HepG2 (cell line): ENCODE measurements around the gene ARL4D. TPM values are rescaled to one million over a fixed set of nuclear protein-coding genes. Genes with fewer than 3 reads are reported as not detected.
A peak's percentile ranks its signal among the peaks of the same experiment; 100 is the strongest.

Source experiments
- MEIS2 ChIP-seq: sonication (generic); formaldehyde crosslinking; IDR thresholded peaks from 2 replicates; pipeline ENCODE4 v1.9.0; 2021; ENCODE audit warnings: mild to moderate bottlenecking, missing genetic modification reagents
- MTA1 ChIP-seq: sonication (generic); formaldehyde crosslinking; IDR thresholded peaks from 2 replicates; pipeline ENCODE4 v1.4.0; 2020; ENCODE audit warnings: missing genetic modification reagents, mild to moderate bottlenecking, borderline replicate concordance
- RFX1 ChIP-seq: fragments of 450-650 bp; IDR thresholded peaks from 2 replicates; pipeline ENCODE4 v1.6.1; 2017
- RXRB ChIP-seq: IDR thresholded peaks from 2 replicates; pipeline ENCODE4 v1.6.1; 2016; ENCODE audit warnings: borderline replicate concordance, missing genetic modification reagents, missing compliant biosample characterization
- SSRP1 ChIP-seq: IDR thresholded peaks from 2 replicates; pipeline ENCODE4 v1.6.1; 2016; ENCODE audit warnings: control low read depth
- ZNF24 ChIP-seq: fragments of 450-650 bp; IDR thresholded peaks from 2 replicates; pipeline ENCODE4 v1.6.1; 2017; ENCODE audit warnings: antibody characterized with exemption, mild to moderate bottlenecking
- ZNF547 ChIP-seq: sonication (generic); formaldehyde crosslinking; IDR thresholded peaks from 2 replicates; pipeline ENCODE4 v1.5.1; 2020; ENCODE audit warnings: mild to moderate bottlenecking, missing genetic modification reagents
- ZNF619 ChIP-seq: sonication (generic); formaldehyde crosslinking; IDR thresholded peaks from 2 replicates; pipeline ENCODE4 v1.4.0; 2020; ENCODE audit warnings: mild to moderate bottlenecking, missing genetic modification reagents
- polyA plus RNA-seq, 8 experiments: library from polyadenylated mRNA; depleted of rRNA in 3 of 8; stranded (reverse) in 7 of 8; unstranded in 1 of 8; fragments of >200 nt; fragmentation: Illumina TruSeq in 4 of 8; extraction: Trizol in 4 of 8; gene quantifications; 2 replicates each; pipeline versions ENCODE4 v1.2.1 to v1.2.3, GENCODE V29; 2011 to 2016; ENCODE audit warnings: low read depth in 4 of 8, missing spikeins in 1 of 8, mixed read lengths in 1 of 8; ENCODE audit not compliant: insufficient read depth in 1 of 8
- total RNA-seq, 5 experiments: library from RNA; depleted of rRNA; stranded (reverse); fragments of >200 nt; fragmentation: Illumina TruSeq; extraction: Trizol; gene quantifications; 2 replicates each; pipeline ENCODE4 v1.2.3, GENCODE V29; 2016; ENCODE audit warnings: low read depth in 1 of 5
- TF ChIP-seq, protein P1 (sequence below): sonication (generic); formaldehyde crosslinking; IDR thresholded peaks from 2 replicates; pipeline ENCODE4 v1.9.0; 2021; ENCODE audit warnings: mild to moderate bottlenecking, missing genetic modification reagents
- TF ChIP-seq, protein P2 (sequence below): sonication (generic); formaldehyde crosslinking; IDR thresholded peaks from 2 replicates; pipeline ENCODE4 v1.4.0; 2020; ENCODE audit warnings: missing genetic modification reagents, mild to moderate bottlenecking, borderline replicate concordance
- TF ChIP-seq, protein P3 (sequence below): fragments of 450-650 bp; IDR thresholded peaks from 2 replicates; pipeline ENCODE4 v1.6.1; 2017
- TF ChIP-seq, protein P4 (sequence below): IDR thresholded peaks from 2 replicates; pipeline ENCODE4 v1.6.1; 2016
- TF ChIP-seq, protein P5 (sequence below): sonication (generic); formaldehyde crosslinking; IDR thresholded peaks from 2 replicates; pipeline ENCODE4 v1.4.0; 2020; ENCODE audit warnings: missing genetic modification reagents, mild to moderate bottlenecking, borderline replicate concordance

ARL4D gene
- total and polyA plus RNA-seq, 2 of the 13 experiments (the other 11 are each of a cell fraction or from before 2014, with no cell fraction given): 9.0 to 25.9 TPM

- TF ChIP-seq, protein P1, sequence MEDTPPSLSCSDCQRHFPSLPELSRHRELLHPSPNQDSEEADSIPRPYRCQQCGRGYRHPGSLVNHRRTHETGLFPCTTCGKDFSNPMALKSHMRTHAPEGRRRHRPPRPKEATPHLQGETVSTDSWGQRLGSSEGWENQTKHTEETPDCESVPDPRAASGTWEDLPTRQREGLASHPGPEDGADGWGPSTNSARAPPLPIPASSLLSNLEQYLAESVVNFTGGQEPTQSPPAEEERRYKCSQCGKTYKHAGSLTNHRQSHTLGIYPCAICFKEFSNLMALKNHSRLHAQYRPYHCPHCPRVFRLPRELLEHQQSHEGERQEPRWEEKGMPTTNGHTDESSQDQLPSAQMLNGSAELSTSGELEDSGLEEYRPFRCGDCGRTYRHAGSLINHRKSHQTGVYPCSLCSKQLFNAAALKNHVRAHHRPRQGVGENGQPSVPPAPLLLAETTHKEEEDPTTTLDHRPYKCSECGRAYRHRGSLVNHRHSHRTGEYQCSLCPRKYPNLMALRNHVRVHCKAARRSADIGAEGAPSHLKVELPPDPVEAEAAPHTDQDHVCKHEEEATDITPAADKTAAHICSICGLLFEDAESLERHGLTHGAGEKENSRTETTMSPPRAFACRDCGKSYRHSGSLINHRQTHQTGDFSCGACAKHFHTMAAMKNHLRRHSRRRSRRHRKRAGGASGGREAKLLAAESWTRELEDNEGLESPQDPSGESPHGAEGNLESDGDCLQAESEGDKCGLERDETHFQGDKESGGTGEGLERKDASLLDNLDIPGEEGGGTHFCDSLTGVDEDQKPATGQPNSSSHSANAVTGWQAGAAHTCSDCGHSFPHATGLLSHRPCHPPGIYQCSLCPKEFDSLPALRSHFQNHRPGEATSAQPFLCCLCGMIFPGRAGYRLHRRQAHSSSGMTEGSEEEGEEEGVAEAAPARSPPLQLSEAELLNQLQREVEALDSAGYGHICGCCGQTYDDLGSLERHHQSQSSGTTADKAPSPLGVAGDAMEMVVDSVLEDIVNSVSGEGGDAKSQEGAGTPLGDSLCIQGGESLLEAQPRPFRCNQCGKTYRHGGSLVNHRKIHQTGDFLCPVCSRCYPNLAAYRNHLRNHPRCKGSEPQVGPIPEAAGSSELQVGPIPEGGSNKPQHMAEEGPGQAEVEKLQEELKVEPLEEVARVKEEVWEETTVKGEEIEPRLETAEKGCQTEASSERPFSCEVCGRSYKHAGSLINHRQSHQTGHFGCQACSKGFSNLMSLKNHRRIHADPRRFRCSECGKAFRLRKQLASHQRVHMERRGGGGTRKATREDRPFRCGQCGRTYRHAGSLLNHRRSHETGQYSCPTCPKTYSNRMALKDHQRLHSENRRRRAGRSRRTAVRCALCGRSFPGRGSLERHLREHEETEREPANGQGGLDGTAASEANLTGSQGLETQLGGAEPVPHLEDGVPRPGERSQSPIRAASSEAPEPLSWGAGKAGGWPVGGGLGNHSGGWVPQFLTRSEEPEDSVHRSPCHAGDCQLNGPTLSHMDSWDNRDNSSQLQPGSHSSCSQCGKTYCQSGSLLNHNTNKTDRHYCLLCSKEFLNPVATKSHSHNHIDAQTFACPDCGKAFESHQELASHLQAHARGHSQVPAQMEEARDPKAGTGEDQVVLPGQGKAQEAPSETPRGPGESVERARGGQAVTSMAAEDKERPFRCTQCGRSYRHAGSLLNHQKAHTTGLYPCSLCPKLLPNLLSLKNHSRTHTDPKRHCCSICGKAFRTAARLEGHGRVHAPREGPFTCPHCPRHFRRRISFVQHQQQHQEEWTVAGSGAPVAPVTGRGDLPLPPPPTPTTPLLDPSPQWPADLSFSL (CRISPR knock-in tag): no peak
- TF ChIP-seq RFX1 (no peak), MEIS2 (CRISPR knock-in tag) (peak; percentile 80), ZNF547 (CRISPR knock-in tag) (peak; percentile 87), MTA1 (CRISPR knock-in tag) (peak; percentile 79; the same call in 1 of the 2 replicates), ZNF619 (CRISPR knock-in tag) (no peak; the same call in 1 of the 2 replicates), RXRB (peak; percentile 66; the same call in 1 of the 2 replicates), ZNF24 (no peak), SSRP1 (CRISPR knock-in tag) (no peak)
- TF ChIP-seq, protein P2, sequence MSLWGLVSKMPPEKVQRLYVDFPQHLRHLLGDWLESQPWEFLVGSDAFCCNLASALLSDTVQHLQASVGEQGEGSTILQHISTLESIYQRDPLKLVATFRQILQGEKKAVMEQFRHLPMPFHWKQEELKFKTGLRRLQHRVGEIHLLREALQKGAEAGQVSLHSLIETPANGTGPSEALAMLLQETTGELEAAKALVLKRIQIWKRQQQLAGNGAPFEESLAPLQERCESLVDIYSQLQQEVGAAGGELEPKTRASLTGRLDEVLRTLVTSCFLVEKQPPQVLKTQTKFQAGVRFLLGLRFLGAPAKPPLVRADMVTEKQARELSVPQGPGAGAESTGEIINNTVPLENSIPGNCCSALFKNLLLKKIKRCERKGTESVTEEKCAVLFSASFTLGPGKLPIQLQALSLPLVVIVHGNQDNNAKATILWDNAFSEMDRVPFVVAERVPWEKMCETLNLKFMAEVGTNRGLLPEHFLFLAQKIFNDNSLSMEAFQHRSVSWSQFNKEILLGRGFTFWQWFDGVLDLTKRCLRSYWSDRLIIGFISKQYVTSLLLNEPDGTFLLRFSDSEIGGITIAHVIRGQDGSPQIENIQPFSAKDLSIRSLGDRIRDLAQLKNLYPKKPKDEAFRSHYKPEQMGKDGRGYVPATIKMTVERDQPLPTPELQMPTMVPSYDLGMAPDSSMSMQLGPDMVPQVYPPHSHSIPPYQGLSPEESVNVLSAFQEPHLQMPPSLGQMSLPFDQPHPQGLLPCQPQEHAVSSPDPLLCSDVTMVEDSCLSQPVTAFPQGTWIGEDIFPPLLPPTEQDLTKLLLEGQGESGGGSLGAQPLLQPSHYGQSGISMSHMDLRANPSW (CRISPR knock-in tag): no peak
- TF ChIP-seq, protein P3, sequence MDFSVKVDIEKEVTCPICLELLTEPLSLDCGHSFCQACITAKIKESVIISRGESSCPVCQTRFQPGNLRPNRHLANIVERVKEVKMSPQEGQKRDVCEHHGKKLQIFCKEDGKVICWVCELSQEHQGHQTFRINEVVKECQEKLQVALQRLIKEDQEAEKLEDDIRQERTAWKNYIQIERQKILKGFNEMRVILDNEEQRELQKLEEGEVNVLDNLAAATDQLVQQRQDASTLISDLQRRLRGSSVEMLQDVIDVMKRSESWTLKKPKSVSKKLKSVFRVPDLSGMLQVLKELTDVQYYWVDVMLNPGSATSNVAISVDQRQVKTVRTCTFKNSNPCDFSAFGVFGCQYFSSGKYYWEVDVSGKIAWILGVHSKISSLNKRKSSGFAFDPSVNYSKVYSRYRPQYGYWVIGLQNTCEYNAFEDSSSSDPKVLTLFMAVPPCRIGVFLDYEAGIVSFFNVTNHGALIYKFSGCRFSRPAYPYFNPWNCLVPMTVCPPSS: no peak
- TF ChIP-seq, protein P4, sequence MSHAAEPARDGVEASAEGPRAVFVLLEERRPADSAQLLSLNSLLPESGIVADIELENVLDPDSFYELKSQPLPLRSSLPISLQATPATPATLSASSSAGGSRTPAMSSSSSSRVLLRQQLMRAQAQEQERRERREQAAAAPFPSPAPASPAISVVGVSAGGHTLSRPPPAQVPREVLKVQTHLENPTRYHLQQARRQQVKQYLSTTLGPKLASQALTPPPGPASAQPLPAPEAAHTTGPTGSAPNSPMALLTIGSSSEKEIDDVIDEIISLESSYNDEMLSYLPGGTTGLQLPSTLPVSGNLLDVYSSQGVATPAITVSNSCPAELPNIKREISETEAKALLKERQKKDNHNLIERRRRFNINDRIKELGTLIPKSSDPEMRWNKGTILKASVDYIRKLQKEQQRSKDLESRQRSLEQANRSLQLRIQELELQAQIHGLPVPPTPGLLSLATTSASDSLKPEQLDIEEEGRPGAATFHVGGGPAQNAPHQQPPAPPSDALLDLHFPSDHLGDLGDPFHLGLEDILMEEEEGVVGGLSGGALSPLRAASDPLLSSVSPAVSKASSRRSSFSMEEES (CRISPR knock-in tag): peak; percentile 72
- TF ChIP-seq, protein P5, sequence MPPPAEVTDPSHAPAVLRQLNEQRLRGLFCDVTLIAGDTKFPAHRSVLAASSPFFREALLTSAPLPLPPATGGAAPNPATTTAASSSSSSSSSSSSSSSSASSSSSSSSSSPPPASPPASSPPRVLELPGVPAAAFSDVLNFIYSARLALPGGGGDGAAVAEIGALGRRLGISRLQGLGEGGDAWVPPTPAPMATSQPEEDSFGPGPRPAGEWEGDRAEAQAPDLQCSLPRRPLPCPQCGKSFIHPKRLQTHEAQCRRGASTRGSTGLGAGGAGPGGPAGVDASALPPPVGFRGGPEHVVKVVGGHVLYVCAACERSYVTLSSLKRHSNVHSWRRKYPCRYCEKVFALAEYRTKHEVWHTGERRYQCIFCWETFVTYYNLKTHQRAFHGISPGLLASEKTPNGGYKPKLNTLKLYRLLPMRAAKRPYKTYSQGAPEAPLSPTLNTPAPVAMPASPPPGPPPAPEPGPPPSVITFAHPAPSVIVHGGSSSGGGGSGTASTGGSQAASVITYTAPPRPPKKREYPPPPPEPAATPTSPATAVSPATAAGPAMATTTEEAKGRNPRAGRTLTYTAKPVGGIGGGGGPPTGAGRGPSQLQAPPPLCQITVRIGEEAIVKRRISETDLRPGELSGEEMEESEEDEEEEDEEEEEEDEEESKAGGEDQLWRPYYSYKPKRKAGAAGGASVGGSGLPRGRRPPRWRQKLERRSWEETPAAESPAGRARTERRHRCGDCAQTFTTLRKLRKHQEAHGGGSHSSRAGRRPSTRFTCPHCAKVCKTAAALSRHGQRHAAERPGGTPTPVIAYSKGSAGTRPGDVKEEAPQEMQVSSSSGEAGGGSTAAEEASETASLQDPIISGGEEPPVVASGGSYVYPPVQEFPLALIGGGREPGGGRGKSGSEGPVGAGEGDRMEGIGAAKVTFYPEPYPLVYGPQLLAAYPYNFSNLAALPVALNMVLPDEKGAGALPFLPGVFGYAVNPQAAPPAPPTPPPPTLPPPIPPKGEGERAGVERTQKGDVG (CRISPR knock-in tag): 0 out of 2 replicates have a peak, but pooled peaks have one; percentile 11
These were observed at the start of gene ARL4D (continued) for GRCh38 chr17:43398724-43399595.
